Fibroblast of villous mesenchyme (primary cell): ENCODE results near the gene PID1. TPM values are rescaled to one million over a fixed set of nuclear protein-coding genes. Genes with fewer than 3 reads are reported as not detected.

ENCODE experiments used
- DNase-seq: peaks from one replicate; pipeline ENCODE4 v3.0.0-alpha.2; 2010; ENCODE audit warnings: low read depth
- H3K4me3 ChIP-seq: 2 replicates; pipeline ENCODE4 v1.5.1; 2011; ENCODE audit warnings: low read depth, mild to moderate bottlenecking, low read length
- total RNA-seq: library from RNA; depleted of rRNA; stranded (reverse); fragments of >200 nt; gene quantifications from 2 replicates; pipeline ENCODE4 v1.2.3, GENCODE V29; 2012
- TF ChIP-seq, protein P1 (sequence below): IDR thresholded peaks from 2 replicates; pipeline ENCODE4 v1.5.1; 2012; ENCODE audit warnings: low read depth, mild to moderate bottlenecking, low read length; ENCODE audit not compliant: insufficient read depth

Gene PID1
- total RNA-seq, 1 donor: 12.1 TPM

- TF ChIP-seq, protein P1, sequence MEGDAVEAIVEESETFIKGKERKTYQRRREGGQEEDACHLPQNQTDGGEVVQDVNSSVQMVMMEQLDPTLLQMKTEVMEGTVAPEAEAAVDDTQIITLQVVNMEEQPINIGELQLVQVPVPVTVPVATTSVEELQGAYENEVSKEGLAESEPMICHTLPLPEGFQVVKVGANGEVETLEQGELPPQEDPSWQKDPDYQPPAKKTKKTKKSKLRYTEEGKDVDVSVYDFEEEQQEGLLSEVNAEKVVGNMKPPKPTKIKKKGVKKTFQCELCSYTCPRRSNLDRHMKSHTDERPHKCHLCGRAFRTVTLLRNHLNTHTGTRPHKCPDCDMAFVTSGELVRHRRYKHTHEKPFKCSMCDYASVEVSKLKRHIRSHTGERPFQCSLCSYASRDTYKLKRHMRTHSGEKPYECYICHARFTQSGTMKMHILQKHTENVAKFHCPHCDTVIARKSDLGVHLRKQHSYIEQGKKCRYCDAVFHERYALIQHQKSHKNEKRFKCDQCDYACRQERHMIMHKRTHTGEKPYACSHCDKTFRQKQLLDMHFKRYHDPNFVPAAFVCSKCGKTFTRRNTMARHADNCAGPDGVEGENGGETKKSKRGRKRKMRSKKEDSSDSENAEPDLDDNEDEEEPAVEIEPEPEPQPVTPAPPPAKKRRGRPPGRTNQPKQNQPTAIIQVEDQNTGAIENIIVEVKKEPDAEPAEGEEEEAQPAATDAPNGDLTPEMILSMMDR: no peak
- DNase-seq: no peak
- no peak overlapping the region for H3K4me3 ChIP-seq
Measured at GRCh38 chr2:229042349-229042748, 228.7 kb downstream of the PID1 start.

DNA sequence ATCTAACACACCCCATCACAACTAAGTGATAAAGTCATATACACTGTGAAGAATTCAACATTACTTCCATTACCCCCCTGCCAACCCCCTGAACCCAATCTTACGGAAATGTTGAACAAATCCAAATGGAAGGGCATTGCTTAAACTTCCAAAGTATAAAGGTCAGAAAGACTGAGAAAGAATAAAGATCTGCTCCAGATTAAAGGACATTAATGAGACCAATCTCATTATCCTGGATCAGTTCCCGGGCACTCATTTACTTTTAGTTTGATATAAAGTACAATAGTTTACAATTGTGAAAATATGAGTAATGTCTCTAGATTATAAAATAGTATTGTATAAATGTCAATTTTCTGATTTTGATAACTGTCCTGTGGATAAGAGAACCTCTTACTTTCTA, 229.4 kb downstream of the PID1 start:
- TF ChIP-seq, protein P1: no peak
- no peak for DNase-seq
- H3K4me3 ChIP-seq: no peak overlapping the region

- TF ChIP-seq, protein P1: no peak
- DNase-seq: no peak
- no peak overlapping the region for H3K4me3 ChIP-seq
Measured at GRCh38 chr2:229037621-229038020, 233.5 kb downstream of the PID1 start.

DNA sequence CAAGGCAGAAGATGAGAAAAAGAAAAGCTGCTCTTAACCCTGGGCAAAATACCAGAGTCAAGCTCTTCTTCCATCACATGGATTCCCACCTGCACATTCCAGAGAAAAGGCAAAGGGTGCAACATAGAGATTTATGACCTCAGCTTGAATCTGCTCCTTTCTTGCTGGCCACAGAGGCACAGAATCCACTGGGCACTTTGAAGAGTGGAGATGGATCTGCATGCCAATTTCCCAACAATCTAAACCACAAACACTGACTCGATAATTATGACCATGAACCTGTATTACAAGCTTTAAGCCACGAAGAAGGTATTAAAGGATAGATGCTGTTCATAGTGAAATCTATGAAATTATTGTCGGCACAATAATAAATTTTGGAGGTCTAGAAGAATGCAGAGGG, 237.3 kb downstream of the PID1 start:
- TF ChIP-seq, protein P1: no peak
- H3K4me3 ChIP-seq: no peak overlapping the region
- no peak for DNase-seq

DNA sequence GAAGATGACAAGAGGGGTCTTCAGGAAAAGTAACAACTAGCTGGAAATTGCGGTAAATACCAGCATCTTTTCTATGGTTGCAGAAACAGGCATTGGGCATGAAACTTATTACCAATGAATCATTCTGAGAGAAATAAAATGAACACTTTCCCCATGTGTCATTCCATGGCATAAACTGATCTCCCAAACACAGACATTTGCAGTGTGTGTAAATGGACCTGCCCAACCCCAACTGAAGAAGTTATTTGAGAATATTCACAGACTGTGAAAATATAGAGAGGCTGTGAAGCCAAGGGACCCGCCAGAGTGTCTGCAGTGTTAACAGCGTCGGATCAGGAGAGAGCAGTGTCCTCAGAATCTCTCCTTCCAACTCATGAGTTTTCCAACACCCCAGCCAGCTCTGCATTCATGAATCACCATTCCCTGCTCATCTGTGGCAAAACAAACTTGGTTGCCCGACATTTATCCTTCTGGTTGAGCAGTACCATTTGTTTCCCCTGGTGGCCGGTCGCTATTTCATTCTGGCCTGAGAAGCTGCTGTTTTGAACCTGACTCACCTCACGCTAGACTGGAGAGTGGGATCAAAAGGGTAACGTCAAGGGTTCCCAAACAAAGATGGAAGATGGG, 238.4 kb downstream of the PID1 start:
- TF ChIP-seq, protein P1: no peak
- DNase-seq: no peak
- no peak overlapping the region for H3K4me3 ChIP-seq

DNA sequence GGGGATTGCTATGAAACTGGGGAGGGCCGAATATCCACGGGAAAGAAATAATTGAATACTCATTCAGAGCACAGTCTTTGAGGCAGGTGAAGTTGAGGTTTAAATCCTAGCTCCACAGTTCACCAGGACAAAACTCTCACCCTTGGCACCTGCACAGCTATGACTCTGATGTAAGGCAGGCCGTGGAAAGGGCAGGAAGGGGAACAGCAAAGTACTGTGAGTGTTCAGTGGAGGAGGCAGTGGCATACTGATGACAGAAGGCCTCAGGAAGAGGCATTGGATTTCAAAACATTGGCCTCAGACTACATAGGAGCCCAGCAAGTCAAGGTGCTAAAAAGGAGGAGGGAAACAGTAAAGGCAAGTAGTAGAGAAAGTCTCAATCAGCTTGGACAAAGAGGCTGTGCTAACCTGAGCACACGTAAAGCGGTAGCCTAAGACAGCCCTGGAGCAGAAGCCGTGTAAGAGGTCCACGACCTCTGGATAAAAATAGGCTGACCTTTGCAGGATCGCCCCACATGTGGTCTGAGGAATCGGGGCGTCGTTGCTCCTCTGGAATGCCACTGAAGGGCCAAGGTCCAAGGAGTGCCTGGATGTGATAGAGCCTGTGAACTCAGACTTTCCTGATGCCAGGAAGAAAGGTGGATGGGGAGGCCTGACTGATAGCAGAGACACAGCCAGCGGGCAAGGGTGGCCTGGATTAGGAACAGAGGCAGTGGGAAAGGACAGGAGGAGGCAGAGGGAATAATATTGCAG, 243.6 kb downstream of the PID1 start:
- H3K4me3 ChIP-seq: no peak overlapping the region
- TF ChIP-seq, protein P1: no peak
- no peak for DNase-seq

GRCh38 chr2:229025653-229026052, 245.4 kb downstream of the PID1 start:
- TF ChIP-seq, protein P1: no peak
- DNase-seq: no peak
- H3K4me3 ChIP-seq: no peak overlapping the region
